Activated T-cell treated with anti-CD3 and anti-CD28 coated beads for 4 hours (primary cell): ENCODE measurements around the gene KCNK5.

Source experiments
- DNase-seq: peaks from one replicate; pipeline ENCODE4 v3.0.0-alpha.2; 2020

KCNK5 gene

GRCh38 chr6:39196673-39197091, 32.6 kb downstream of the KCNK5 start:
- no peak for DNase-seq

GRCh38 chr6:39195792-39196385, 33.4 kb downstream of the KCNK5 start:
- DNase-seq, result no peak

- no peak for DNase-seq
Measured at GRCh38 chr6:39194466-39194865, 34.8 kb downstream of the KCNK5 start.

GRCh38 chr6:39193201-39193791, 36.0 kb downstream of the KCNK5 start:
- no peak for DNase-seq

- no peak for DNase-seq
Measured at GRCh38 chr6:39192736-39193135, 36.5 kb downstream of the KCNK5 start.

- DNase-seq, result no peak
Measured at GRCh38 chr6:39191236-39191930, 37.9 kb downstream of the KCNK5 start.

GRCh38 chr6:39190545-39191235, 38.6 kb downstream of the KCNK5 start:
- no peak for DNase-seq

GRCh38 chr6:39189915-39190544, 39.2 kb downstream of the KCNK5 start:
- DNase-seq, result no peak

GRCh38 chr6:39189131-39189530, 40.1 kb downstream of the KCNK5 start:
- no peak for DNase-seq

- no peak for DNase-seq
Measured at GRCh38 chr6:39188571-39188970, 40.7 kb downstream of the KCNK5 start.

GRCh38 chr6:39188098-39188450, 41.2 kb downstream of the KCNK5 start:
- no peak for DNase-seq

GRCh38 chr6:39184906-39185580, 44.2 kb downstream of the KCNK5 start:
- DNase-seq, result no peak

- DNase-seq, result no peak
Measured at GRCh38 chr6:39182604-39183003, 46.7 kb downstream of the KCNK5 start.

- DNase-seq, result no peak
Measured at GRCh38 chr6:39181826-39182225, 47.4 kb downstream of the KCNK5 start.

- no peak for DNase-seq
Measured at GRCh38 chr6:39181333-39181732, 47.9 kb downstream of the KCNK5 start.

GRCh38 chr6:39178804-39179203, 50.5 kb downstream of the KCNK5 start:
- DNase-seq, result no peak

- DNase-seq, result no peak
Measured at GRCh38 chr6:39178235-39178634, 51.0 kb downstream of the KCNK5 start.

GRCh38 chr6:39177130-39177529, 52.1 kb downstream of the KCNK5 start:
- DNase-seq, result no peak

GRCh38 chr6:39173270-39173669, 56.0 kb downstream of the KCNK5 start:
- DNase-seq, result no peak

- DNase-seq, result no peak
Measured at GRCh38 chr6:39172377-39172757, 56.9 kb downstream of the KCNK5 start.

GRCh38 chr6:39171489-39172376, 57.5 kb downstream of the KCNK5 start:
- DNase-seq, result no peak

GRCh38 chr6:39170860-39171259, 58.4 kb downstream of the KCNK5 start:
- no peak for DNase-seq
